Measurements from ENCODE around the gene CRKL.

GRCh38 chr22:20881231-20881630, 36.0 kb upstream of the CRKL start:
- no peak for TF ChIP-seq CTCF (conservative IDR thresholded peaks at IDR 0.05)
- TF ChIP-seq ZFX (IDR thresholded peaks at IDR 0.05), result no peak

All from C4-2B (cell line).